ENCODE measurements around the gene POLA1. TPM values are rescaled to one million over a fixed set of nuclear protein-coding genes. Genes with fewer than 3 reads are reported as not detected.

The POLA1 gene
- total RNA-seq, 4 donors from 2014 or later: 8.5 to 18.9 (median 8.8) TPM

GRCh38 chrX:24920769-24921168 is 227.1 kb downstream of the POLA1 start:
- Histone ChIP-seq H3K4me3 (replicated peaks in 1 of 3) (no peak overlapping the region), H3K4me1 (no peaks in the 10 kb centered on the region), H3K9me3 (no peaks in the 10 kb centered on the region), H3K27me3 (no peaks in the 10 kb centered on the region), H3K27ac (no peak overlapping the region), H3K36me3 (no peaks in the 10 kb centered on the region)
- intact Hi-C loops (cut with DNase I): no loop called here
- DNase-seq: no peak
- WGBS, 2 donors: 83 to 90% methylated on average over 3 of the region's 3 CpGs
- TF ChIP-seq POLR2A (IDR thresholded peaks at IDR 0.05): no peak
- TF ChIP-seq, protein P1, sequence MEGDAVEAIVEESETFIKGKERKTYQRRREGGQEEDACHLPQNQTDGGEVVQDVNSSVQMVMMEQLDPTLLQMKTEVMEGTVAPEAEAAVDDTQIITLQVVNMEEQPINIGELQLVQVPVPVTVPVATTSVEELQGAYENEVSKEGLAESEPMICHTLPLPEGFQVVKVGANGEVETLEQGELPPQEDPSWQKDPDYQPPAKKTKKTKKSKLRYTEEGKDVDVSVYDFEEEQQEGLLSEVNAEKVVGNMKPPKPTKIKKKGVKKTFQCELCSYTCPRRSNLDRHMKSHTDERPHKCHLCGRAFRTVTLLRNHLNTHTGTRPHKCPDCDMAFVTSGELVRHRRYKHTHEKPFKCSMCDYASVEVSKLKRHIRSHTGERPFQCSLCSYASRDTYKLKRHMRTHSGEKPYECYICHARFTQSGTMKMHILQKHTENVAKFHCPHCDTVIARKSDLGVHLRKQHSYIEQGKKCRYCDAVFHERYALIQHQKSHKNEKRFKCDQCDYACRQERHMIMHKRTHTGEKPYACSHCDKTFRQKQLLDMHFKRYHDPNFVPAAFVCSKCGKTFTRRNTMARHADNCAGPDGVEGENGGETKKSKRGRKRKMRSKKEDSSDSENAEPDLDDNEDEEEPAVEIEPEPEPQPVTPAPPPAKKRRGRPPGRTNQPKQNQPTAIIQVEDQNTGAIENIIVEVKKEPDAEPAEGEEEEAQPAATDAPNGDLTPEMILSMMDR (IDR thresholded peaks at IDR 0.05): no peak

DNA sequence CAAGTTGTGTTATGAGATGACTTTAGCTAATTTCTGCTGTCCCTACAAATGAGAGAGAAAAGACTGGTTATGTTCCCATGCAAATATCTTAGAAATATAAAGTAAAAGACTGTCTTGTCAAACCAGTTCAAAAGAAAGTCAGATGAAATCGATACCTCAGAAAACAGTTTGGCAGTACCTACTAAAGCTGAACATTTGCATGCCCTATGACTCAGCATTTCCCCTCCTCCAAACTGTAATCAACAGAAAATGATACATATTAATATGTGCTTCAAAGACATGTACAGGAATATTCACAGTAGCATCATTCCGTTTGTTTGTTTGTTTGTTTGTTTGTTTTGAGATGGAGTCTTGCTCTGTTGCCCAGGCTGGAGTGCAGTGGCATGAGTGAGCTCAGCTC is 231.7 kb downstream of the POLA1 start:
- no peak for DNase-seq
- Histone ChIP-seq H3K27me3 (no peaks in the 10 kb centered on the region), H3K4me3 (replicated peaks in 1 of 3) (no peak overlapping the region), H3K4me1 (no peaks in the 10 kb centered on the region), H3K36me3 (no peaks in the 10 kb centered on the region), H3K27ac (no peak overlapping the region), H3K9me3 (no peaks in the 10 kb centered on the region)
- 80 to 89% methylated on average over 2 of the region's 2 CpGs for WGBS, 2 donors
- TF ChIP-seq POLR2A (IDR thresholded peaks at IDR 0.05): no peak
- TF ChIP-seq, protein P1 (IDR thresholded peaks at IDR 0.05): no peak
- intact Hi-C loops (cut with DNase I): no loop called here

DNA sequence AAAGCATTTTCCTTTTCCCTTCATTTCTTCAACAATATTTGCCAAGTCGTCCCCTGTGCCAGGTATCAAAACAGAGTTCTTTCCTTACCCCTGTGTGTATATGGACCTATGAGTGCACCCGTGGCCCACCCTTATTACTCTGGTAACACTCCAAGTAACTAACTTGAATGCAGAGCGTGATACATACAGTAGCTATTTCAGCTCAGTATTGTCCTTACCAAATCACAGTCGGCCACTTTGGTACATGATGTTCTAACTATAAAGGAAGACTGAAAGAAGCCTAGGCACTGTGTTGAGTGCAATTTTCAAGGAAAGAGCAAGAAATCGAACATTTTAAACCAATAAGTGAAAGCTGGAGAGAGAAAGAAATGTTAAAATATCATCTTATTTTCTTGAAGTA is 233.7 kb downstream of the POLA1 start:
- no peaks in the 10 kb centered on the region for H3K9me3 ChIP-seq
- TF ChIP-seq, protein P1 (IDR thresholded peaks at IDR 0.05): no peak
- no peak for TF ChIP-seq POLR2A (IDR thresholded peaks at IDR 0.05)
- 94% methylated on average over 5 of the region's 5 CpGs for WGBS, 2 donors
- H3K36me3 ChIP-seq: no peaks in the 10 kb centered on the region
- H3K4me3 ChIP-seq (replicated peaks in 1 of 3): no peak overlapping the region
- intact Hi-C loops (cut with DNase I): no loop called here
- no peak overlapping the region for H3K27ac ChIP-seq
- no peaks in the 10 kb centered on the region for H3K4me1 ChIP-seq
- DNase-seq: no peak
- H3K27me3 ChIP-seq: no peaks in the 10 kb centered on the region

- no peak for DNase-seq
- 96% methylated on average over 6 of the region's 6 CpGs for WGBS, 2 donors
- Histone ChIP-seq H3K36me3 (no peaks in the 10 kb centered on the region), H3K4me3 (replicated peaks in 1 of 3) (no peak overlapping the region), H3K27ac (no peak overlapping the region), H3K27me3 (no peaks in the 10 kb centered on the region), H3K9me3 (no peaks in the 10 kb centered on the region), H3K4me1 (no peaks in the 10 kb centered on the region)
- TF ChIP-seq POLR2A (IDR thresholded peaks at IDR 0.05): no peak
- TF ChIP-seq, protein P1 (IDR thresholded peaks at IDR 0.05): no peak
- intact Hi-C loops (cut with DNase I): no loop called here
These were observed 234.4 kb downstream of the POLA1 start for GRCh38 chrX:24928114-24928513.

DNA sequence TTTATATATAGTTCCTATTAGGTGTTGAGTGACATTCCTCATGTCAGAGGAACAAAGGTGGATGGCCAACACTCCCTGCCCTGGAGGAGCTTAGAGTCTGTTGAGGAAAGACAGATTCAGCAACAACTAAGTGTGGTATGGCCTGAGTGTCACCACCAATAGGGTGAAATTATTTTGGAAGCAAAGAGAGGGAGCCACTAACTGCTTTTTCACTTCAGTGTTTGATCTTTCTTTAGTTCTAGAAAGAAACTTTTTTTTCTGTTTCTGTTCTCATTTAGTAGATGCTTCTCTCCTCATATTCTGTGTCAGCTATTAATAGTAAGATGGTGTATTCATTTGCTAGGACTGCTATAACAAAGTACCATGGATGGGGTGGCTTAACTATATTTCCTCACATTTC is 240.6 kb downstream of the POLA1 start:
- H3K4me1 ChIP-seq: no peaks in the 10 kb centered on the region
- DNase-seq: no peak
- intact Hi-C loops (cut with DNase I): no loop called here
- H3K27ac ChIP-seq: no peak overlapping the region
- H3K27me3 ChIP-seq: no peaks in the 10 kb centered on the region
- H3K36me3 ChIP-seq: no peaks in the 10 kb centered on the region
- no peak for TF ChIP-seq POLR2A (IDR thresholded peaks at IDR 0.05)
- TF ChIP-seq, protein P1 (IDR thresholded peaks at IDR 0.05): no peak
- no peaks in the 10 kb centered on the region for H3K9me3 ChIP-seq
- no peak overlapping the region for H3K4me3 ChIP-seq (replicated peaks in 1 of 3)

Measured in thyroid gland (tissue), 4 donors.